ENCODE data around the gene SEC31B. TPM values are rescaled to one million over a fixed set of nuclear protein-coding genes. Genes with fewer than 3 reads are reported as not detected.

The SEC31B gene
- total and polyA plus RNA-seq, 2 experiments from 2014 or later: 2.9 to 6.7 TPM

- H3K27me3 ChIP-seq (ENCODE audit: insufficient read depth): no peaks in the 10 kb centered on the region
- H3K79me2 ChIP-seq (replicated peaks; ENCODE audit: insufficient read depth): no peaks in the 10 kb centered on the region
- H4K20me1 ChIP-seq (replicated peaks; ENCODE audit: insufficient read depth): peaks cover 1% of the 10 kb centered on the region
- H3K4me3 ChIP-seq: no peak overlapping the region
- H3K36me3 Mint-ChIP-seq (ENCODE audit: low read depth): peaks cover 32% of the 10 kb centered on the region
- H3K4me1 Mint-ChIP-seq: no peaks in the 10 kb centered on the region
- peaks cover 14% of the 10 kb centered on the region for H3K36me3 ChIP-seq (ENCODE audit: insufficient read depth)
- no peak overlapping the region for H3K4me2 ChIP-seq
- peaks cover 2% of the 10 kb centered on the region for H3K27me3 Mint-ChIP-seq (ENCODE audit: insufficient read depth, low read depth, poor library complexity)
- H3K4me1 ChIP-seq (ENCODE audit: insufficient read depth): no peaks in the 10 kb centered on the region
- no peak overlapping the region for H3K27ac ChIP-seq (ENCODE audit: low read depth)
- no peaks in the 10 kb centered on the region for H3K9me3 Mint-ChIP-seq
- TF ChIP-seq POLR2AphosphoS5 (IDR thresholded peaks at IDR 0.05; ENCODE audit: low read depth) (no peak), NANOG (IDR thresholded peaks at IDR 0.05; ENCODE audit: borderline replicate concordance) (no peak), ETS1 (IDR thresholded peaks at IDR 0.05) (no peak), ZNF462 (CRISPR knock-in tag; IDR thresholded peaks at IDR 0.05) (no peak), CREB1 (CRISPR knock-in tag; IDR thresholded peaks at IDR 0.05; ENCODE audit: low read depth) (no peak), STAT1 (IDR thresholded peaks at IDR 0.05; ENCODE audit: unreplicated experiment) (no peak), CTCF (conservative IDR thresholded peaks at IDR 0.05; ENCODE audit: low read depth in 2 of 2) (no peak), JUNB (IDR thresholded peaks at IDR 0.05; ENCODE audit: unreplicated experiment) (no peak), ZNF114 (CRISPR knock-in tag; IDR thresholded peaks at IDR 0.05) (no peak), EZH2phosphoT487 (IDR thresholded peaks at IDR 0.05; ENCODE audit: unreplicated experiment) (no peak), EZH2 (IDR thresholded peaks at IDR 0.05; ENCODE audit: low read depth, unreplicated experiment) (no peak)
- no peak overlapping the region for H3K27ac Mint-ChIP-seq
- H3K9me2 ChIP-seq (ENCODE audit: insufficient read depth): no peaks in the 10 kb centered on the region
- no peaks in the 10 kb centered on the region for H3F3A ChIP-seq (replicated peaks; ENCODE audit: low read depth)
- ATAC-seq (no peak), DNase-seq (ENCODE audit: low spot score) (no peak)
- H3K4me3 Mint-ChIP-seq: no peak overlapping the region
- no peak overlapping the region for H2AFZ ChIP-seq
Observed at GRCh38 chr10:100551738-100552137, 32.1 kb upstream of the SEC31B start.
